GM18858 (cell line): ENCODE results near the gene LTBP3.
A peak's percentile ranks its signal among the peaks of the same experiment; 100 is the strongest.

Source experiments
- ATAC-seq: cut with Tn5 transposase; IDR thresholded peaks from one replicate; pipeline ENCODE4 v1.9.1; 2021; ENCODE audit not compliant: unreplicated experiment

The LTBP3 gene

GRCh38 chr11:65555693-65556231 is 2.4 kb downstream of the LTBP3 start:
- no peak for ATAC-seq

GRCh38 chr11:65554842-65555430 is 3.2 kb downstream of the LTBP3 start:
- no peak for ATAC-seq

- ATAC-seq: no peak
Measured at GRCh38 chr11:65554057-65554818, 3.9 kb downstream of the LTBP3 start.

GRCh38 chr11:65553301-65554001 is 4.7 kb downstream of the LTBP3 start:
- ATAC-seq: no peak

GRCh38 chr11:65552388-65552951 is 5.7 kb downstream of the LTBP3 start:
- no peak for ATAC-seq

GRCh38 chr11:65551572-65552387 is 6.4 kb downstream of the LTBP3 start:
- no peak for ATAC-seq

GRCh38 chr11:65549096-65549495 is 9.1 kb downstream of the LTBP3 start:
- no peak for ATAC-seq

- ATAC-seq: no peak
Measured at GRCh38 chr11:65548395-65548794, 9.8 kb downstream of the LTBP3 start.

- no peak for ATAC-seq
Measured at GRCh38 chr11:65547446-65548125, 10.6 kb downstream of the LTBP3 start.

GRCh38 chr11:65546217-65546958 is 11.8 kb downstream of the LTBP3 start:
- peak; percentile 45 for ATAC-seq

GRCh38 chr11:65545853-65546216 is 12.3 kb downstream of the LTBP3 start:
- ATAC-seq: no peak

GRCh38 chr11:65542738-65543390 is 15.3 kb downstream of the LTBP3 start:
- no peak for ATAC-seq

GRCh38 chr11:65541093-65541982 is 16.8 kb downstream of the LTBP3 start:
- no peak for ATAC-seq

GRCh38 chr11:65540290-65541092 is 17.7 kb downstream of the LTBP3 start:
- peak; percentile 43 for ATAC-seq

GRCh38 chr11:65539744-65540289 is 18.3 kb downstream of the LTBP3 start:
- peak; percentile 5 for ATAC-seq

- ATAC-seq: no peak
Measured at GRCh38 chr11:65538915-65539743, 19.0 kb downstream of the LTBP3 start.
